Muscle layer of duodenum (tissue), 2 donors: ENCODE results near the gene POLE4.

Experiments used
- H3K27ac ChIP-seq: one replicate; pipeline ENCODE4 v1.7.0; 2013; ENCODE audit warnings: mild to moderate bottlenecking, low read length
- H3K27me3 ChIP-seq: one replicate; pipeline ENCODE4 v1.7.0; 2013; ENCODE audit warnings: low read depth, mild to moderate bottlenecking, control low read depth, low read length
- H3K36me3 ChIP-seq, 2 donors: one replicate each; pipeline ENCODE4 v1.7.0; 2013; ENCODE audit warnings: low read length in 2 of 2, control low read depth in 1 of 2, mild to moderate bottlenecking in 1 of 2; ENCODE audit not compliant: insufficient read depth in 2 of 2, control insufficient read depth in 1 of 2
- H3K4me1 ChIP-seq, 2 donors: one replicate each; pipeline ENCODE4 v1.7.0; 2013; ENCODE audit warnings: low read length in 2 of 2, mild to moderate bottlenecking in 2 of 2, control low read depth in 1 of 2, moderate library complexity in 1 of 2; ENCODE audit not compliant: insufficient read depth in 2 of 2, control insufficient read depth in 1 of 2
- H3K4me3 ChIP-seq, 2 donors: one replicate each; pipeline ENCODE4 v1.7.0; 2013; ENCODE audit warnings: low read length in 2 of 2, low read depth in 1 of 2, mild to moderate bottlenecking in 1 of 2
- H3K9me3 ChIP-seq, 2 donors: one replicate each; pipeline ENCODE4 v1.7.0; 2013; ENCODE audit warnings: low read length in 2 of 2, control low read depth in 1 of 2, mild to moderate bottlenecking in 1 of 2; ENCODE audit not compliant: control insufficient read depth in 1 of 2
- donor health status: healthy.

POLE4 gene

DNA sequence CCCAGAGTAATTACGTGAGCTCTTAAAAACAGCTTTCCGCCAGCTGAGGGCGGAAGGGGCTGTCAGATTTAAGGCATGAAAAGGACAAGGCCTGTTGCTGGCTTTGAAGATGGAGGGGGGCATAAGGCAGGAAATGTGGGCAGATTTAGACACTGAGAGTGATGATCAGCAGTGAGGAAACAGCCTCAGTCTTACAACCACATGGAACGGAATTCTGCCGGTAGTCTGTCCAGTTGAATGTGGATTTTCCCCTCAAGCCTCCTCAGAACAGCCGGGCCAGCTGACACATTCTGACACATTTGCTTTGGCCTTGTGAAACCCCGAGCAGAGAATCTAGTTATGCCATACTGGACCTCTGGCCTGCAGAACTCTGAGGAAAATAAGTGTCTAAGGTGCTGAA, 16.6 kb downstream of the POLE4 start:
- H3K4me1 ChIP-seq: no peaks in the 10 kb centered on the region
- H3K4me3 ChIP-seq: no peak overlapping the region
- H3K27me3 ChIP-seq: no peaks in the 10 kb centered on the region

DNA sequence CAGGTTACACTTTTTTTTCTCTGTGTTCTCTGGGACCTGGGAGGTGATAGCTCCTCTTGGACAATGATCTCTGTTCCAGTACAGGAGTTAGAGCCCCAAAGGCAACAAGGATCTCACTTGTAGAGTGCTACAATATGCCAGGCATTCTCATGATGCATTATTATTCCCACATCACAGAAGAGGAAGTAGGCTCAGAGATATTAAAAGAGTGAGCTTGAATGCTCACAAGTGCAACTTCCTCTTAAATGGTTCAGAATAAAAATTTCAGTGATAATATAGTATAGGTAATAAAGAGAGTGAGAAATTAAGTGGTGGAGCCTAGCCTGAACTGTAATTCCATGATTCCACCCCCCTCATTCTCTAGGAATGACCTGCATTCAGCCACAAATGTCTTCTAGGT, 21.4 kb downstream of the POLE4 start:
- no peak overlapping the region for H3K4me3 ChIP-seq
- no peaks in the 10 kb centered on the region for H3K9me3 ChIP-seq
- peaks cover 0 to 6% of the 10 kb centered on the region in 2 donors for H3K36me3 ChIP-seq
- no peak overlapping the region for H3K27ac ChIP-seq
- H3K27me3 ChIP-seq: no peaks in the 10 kb centered on the region
- H3K4me1 ChIP-seq: no peaks in the 10 kb centered on the region

More for the DNA sequence above, 16.6 kb downstream of the POLE4 start:
- Histone ChIP-seq H3K9me3 (no peaks in the 10 kb centered on the region), H3K36me3 (peaks cover 0 to 6% of the 10 kb centered on the region in 2 donors), H3K27ac (no peak overlapping the region)

DNA sequence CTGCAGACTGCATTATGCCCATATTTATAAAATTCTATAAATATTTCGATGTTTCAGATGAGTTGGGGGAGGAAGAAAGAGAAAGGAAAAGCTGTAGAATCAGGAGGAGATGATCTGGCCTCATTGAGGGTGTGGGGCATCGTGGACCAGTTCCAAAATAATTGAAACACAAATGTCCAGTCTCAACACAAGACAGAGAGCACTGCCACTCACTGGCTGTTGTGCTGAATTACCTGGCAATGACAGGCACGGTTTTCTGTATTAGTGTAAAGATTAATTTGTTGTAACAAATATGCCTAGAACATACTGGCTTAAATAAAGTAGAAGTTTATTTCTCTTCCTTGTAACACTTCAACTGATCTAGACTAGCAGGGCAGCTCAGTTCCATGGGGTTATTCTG, 24.1 kb downstream of the POLE4 start:
- H3K4me1 ChIP-seq: no peaks in the 10 kb centered on the region
- H3K27me3 ChIP-seq: no peaks in the 10 kb centered on the region
- H3K36me3 ChIP-seq: peaks cover 0 to 4% of the 10 kb centered on the region in 2 donors
- no peaks in the 10 kb centered on the region for H3K9me3 ChIP-seq
- no peak overlapping the region for H3K4me3 ChIP-seq
- H3K27ac ChIP-seq: no peak overlapping the region

DNA sequence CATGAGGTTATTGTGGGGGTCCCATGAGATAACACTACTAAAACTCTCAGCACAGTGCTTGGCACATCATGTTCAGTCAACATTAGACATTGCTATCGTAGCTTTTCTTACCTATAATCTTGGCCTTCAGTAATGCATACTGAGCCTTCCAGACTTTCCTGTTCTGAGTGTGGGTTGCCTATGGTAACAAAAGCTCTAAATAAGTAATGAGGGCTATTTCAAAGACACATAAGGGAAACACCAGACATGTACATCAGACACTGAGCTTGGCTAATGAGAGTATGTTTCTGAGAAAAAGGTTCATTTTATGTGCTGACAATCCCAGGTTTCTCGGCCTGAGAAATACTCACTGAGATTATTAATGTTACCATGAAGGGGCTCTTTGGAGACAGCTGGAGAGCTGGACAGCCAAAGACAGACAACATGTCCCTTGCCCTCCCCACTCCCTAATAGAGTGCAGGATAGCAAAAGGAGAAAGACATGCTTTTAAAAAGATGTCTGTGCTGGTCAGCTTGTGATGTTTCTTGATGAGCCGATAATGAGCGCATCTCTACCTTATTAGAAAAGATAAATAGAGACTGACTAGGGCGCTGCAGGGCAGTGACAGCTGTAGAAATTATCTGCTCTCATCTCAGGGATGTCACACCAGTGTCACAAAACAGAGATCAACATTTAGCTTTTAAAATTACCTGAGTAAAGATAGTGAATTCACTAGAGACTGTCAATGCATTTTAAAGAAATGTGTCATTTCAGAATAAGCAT, 25.4 kb downstream of the POLE4 start:
- Histone ChIP-seq H3K36me3 (no peaks in the 10 kb centered on the region), H3K27me3 (no peaks in the 10 kb centered on the region), H3K9me3 (no peaks in the 10 kb centered on the region), H3K4me1 (no peaks in the 10 kb centered on the region), H3K27ac (no peak overlapping the region), H3K4me3 (no peak overlapping the region)

DNA sequence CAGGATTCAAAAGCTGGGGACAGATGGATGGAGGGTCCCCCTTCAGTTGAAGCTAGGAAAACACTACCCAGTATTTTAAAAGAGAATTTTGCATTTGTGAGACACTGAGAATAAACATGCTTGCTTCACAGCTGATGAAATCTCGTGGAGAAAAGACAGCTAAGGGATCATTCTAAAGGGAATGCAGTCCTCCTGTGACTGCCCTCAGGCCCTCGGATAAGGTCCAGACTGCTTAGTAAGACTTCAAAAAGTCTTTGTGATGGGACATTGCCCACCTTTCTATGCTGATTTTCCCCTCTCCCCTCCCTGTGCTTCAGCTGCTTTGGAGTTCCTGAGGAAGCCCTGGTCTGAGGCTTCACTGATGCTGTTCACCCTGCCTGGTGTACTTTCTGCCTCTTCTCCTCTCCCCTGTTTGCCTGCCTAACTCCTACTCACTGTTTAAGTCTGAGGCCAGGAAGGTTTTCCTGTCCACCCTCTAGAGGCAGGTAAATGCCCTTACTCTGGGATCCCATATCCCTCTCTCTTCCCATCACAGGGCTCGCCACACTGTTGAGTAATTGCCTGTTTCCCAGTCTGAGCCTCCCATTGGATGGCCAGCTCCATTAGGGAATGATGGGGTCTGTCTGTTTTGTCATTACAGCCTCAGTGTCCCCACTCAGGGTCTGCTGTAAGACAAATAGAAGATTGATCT, 26.6 kb downstream of the POLE4 start:
- no peak overlapping the region for H3K27ac ChIP-seq

DNA sequence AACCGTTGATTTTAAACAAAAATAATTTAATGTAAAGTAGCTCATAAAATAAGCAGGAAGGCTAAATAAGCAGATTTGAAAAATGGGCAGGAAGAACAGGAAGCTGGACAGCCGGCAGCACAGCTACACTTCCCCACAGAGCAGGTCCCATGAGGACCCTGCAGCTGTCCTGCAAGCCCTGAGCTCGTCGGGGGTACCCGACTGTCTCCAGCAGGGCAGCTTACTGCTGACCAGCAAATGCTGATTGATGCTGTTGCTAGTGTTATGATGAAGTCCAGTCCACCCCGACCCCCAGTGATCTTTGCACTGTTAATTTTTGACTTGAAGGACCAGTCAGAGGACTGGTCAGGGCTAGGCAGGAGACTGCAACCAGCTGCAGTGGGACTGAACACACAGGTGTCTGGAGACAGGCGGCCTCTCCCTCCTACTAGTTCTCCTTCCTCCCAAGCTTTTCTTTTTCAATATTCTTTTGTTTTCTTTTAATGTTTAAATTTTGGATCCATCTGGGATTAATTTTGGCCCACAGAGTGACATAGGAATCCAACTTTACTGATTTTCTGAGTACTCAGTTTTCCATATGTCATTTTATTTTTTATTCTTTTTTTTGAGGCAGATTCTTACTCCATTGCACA, 27.7 kb downstream of the POLE4 start:
- H3K27me3 ChIP-seq: no peaks in the 10 kb centered on the region
- no peak overlapping the region for H3K27ac ChIP-seq
- H3K36me3 ChIP-seq: no peaks in the 10 kb centered on the region
- H3K4me3 ChIP-seq: no peak overlapping the region
- no peaks in the 10 kb centered on the region for H3K4me1 ChIP-seq
- no peaks in the 10 kb centered on the region for H3K9me3 ChIP-seq

More for the DNA sequence above, 26.6 kb downstream of the POLE4 start:
- no peaks in the 10 kb centered on the region for H3K9me3 ChIP-seq
- H3K36me3 ChIP-seq: no peaks in the 10 kb centered on the region
- no peaks in the 10 kb centered on the region for H3K4me1 ChIP-seq
- H3K4me3 ChIP-seq: no peak overlapping the region
- H3K27me3 ChIP-seq: no peaks in the 10 kb centered on the region

DNA sequence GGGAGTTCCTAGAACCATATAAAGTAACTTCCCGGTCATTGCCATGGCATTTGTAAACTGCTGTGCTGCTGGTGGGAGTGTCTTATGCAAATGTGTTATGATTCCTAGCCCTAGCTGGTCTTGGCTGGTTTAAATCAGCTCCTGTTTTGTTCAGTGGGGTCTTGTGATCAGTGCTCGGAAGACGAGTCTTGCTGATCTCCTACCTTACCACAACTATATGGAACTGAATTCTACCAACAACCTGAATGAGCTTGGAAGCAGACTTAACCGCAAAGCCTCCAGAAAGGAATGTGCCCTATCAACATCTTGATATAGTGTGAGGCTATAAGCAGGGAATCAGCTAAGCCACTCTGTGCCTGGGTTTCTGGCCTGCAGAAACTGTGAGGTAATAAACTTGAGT, 33.5 kb downstream of the POLE4 start:
- no peak overlapping the region for H3K27ac ChIP-seq
- no peak overlapping the region for H3K4me3 ChIP-seq
- no peaks in the 10 kb centered on the region for H3K27me3 ChIP-seq

DNA sequence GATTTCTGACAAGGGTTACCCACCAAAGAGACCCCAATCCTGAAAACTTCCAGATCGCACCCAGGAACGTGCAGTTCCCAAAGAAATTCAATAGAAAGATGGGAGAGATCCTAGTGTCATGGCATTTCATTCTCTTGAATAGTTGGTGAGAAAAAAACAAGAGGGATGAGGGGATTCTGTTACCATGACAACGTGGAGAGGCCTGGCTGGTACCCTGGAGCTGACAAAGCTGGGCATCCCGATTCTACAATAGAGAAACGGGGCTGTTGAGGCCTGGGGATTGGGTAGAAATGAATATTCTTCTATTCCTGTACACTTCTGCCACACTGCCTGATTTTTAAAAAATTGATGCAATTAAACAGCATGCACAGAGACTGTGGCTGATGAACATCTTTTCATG, 41.0 kb downstream of the POLE4 start:
- Histone ChIP-seq H3K27me3 (no peaks in the 10 kb centered on the region), H3K9me3 (peaks cover 0 to 2% of the 10 kb centered on the region in 2 donors), H3K4me3 (no peak overlapping the region), H3K27ac (no peak overlapping the region), H3K36me3 (no peaks in the 10 kb centered on the region), H3K4me1 (no peaks in the 10 kb centered on the region)

More for the DNA sequence above, 33.5 kb downstream of the POLE4 start:
- Histone ChIP-seq H3K4me1 (no peaks in the 10 kb centered on the region), H3K36me3 (no peaks in the 10 kb centered on the region), H3K9me3 (no peaks in the 10 kb centered on the region)

DNA sequence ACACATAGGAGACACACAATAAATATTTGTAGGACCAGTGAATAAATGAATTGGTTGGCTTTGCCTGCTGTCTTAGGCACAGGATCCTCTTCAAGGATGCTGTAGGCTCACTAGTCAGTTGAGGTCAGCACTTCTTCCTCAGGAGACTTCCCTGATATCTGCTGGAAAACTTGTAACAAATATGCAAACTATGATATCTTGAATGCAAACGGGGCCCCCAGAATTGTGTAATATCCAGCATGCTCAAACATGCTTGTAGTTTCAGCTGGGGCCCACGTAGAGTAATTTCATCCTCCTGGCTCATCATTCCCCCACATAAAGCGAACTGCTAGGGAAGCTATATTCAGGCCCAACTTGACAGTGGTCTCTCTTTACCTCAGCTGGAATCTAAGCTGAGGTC, 43.6 kb downstream of the POLE4 start:
- no peaks in the 10 kb centered on the region for H3K27me3 ChIP-seq
- no peak overlapping the region for H3K4me3 ChIP-seq
- no peak overlapping the region for H3K27ac ChIP-seq
- peaks cover 0 to 2% of the 10 kb centered on the region in 2 donors for H3K9me3 ChIP-seq
- H3K4me1 ChIP-seq: no peaks in the 10 kb centered on the region
- no peaks in the 10 kb centered on the region for H3K36me3 ChIP-seq

DNA sequence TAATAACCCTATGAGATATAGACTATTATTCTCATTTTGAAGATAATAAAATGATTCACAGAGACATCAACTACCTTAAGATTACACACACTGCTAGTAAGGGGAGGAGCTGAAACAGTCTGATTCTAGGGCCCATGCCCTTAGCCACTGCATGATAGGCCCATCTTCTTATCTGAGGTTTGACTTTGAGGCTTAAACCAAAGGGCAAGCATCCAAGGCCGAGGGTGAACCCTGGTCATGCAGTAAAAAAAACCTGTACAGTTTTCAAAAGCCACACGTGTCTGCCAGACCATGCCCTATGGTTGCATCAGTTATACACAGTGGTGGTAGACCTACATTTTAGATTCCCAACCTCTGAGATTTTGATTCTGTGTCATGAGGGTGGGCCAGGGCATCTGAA, 44.8 kb downstream of the POLE4 start:
- Histone ChIP-seq H3K36me3 (no peaks in the 10 kb centered on the region), H3K27ac (no peak overlapping the region), H3K27me3 (no peaks in the 10 kb centered on the region), H3K4me3 (no peak overlapping the region), H3K4me1 (no peaks in the 10 kb centered on the region), H3K9me3 (peaks cover 0 to 2% of the 10 kb centered on the region in 2 donors)

DNA sequence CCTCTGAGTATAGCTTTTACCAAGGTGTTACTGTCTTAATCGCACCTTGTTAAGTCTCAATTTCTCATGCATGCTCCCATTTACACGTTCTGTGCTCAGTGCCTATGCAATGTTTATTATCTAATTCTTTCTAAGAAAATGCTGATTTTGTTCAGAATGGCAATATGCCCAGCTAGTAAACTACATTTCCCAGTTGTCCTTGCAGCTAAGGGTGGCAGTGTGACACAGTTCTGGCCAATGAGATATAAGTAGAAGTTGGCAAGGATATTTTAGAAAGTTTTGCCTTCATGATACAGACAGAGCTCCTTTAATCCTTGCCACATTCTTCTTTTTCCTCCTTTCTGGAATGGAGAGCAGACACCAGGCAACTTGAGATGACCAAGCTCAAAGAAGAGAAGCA, 45.3 kb downstream of the POLE4 start:
- Histone ChIP-seq H3K27ac (no peak overlapping the region), H3K4me1 (no peaks in the 10 kb centered on the region), H3K9me3 (peaks cover 0 to 2% of the 10 kb centered on the region in 2 donors), H3K36me3 (no peaks in the 10 kb centered on the region), H3K4me3 (no peak overlapping the region), H3K27me3 (no peaks in the 10 kb centered on the region)
